Superior temporal gyrus (tissue), 1 donor: ENCODE data around the gene UBE2D4.
"Not testable (repeated sequence)": the region's sequence is repeated elsewhere in the genome, so short reads cannot be mapped to it uniquely, and the experiment has no call there.

ENCODE experiments used
- DNase-seq: peaks from one replicate; pipeline ENCODE4 v3.0.0-alpha.2; 2016; ENCODE audit errors: extremely low spot score

Gene UBE2D4

GRCh38 chr7:43925984-43926797 is at the start of gene UBE2D4:
UBE2D4 (plus strand) TSS chr7:43926436; CDS start chr7:43926533, 97 bp downstream.
- peak; percentile 83 for DNase-seq

DNA sequence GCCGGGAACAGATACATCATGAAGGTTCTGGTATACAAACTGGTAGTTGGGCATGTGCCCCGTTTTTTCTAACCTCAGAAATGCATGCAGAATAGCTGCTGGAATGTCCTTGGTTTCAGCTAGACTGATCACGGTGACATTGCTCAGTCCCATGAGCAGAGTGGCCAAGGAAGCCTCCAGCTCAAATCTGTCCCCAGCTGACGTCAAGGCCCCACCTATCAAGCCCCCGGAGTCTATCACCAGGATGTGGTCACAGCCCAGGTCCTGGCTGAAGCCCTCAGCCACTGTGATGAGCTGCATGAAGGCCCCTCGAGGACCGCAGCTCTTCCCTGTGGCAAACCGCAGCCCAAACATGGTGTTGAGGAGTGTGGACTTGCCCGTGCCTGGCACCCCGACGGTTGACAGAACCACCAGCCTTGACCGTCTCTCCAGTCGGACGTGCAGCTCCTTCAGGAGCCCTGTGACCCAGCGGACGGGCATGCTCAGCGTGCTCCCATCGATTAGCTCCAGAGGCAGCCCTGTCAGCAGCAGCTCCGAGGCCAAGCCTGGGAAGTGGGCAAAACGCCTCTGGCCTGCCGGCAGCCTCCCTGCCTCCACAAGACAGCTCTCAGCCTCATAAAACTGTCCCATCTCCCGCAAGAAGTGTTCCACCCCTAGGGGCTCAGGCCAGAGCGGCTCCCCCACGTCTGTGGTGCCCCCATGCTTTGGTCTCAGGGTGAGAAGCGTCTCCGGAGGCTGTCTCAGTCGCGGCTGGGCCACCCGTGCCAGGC is 49.1 kb upstream of the UBE2D4 start:
- DNase-seq, result no peak

- DNase-seq, result no peak
These were observed 48.0 kb upstream of the UBE2D4 start for GRCh38 chr7:43877968-43878864.

- no peak for DNase-seq
These were observed 47.4 kb upstream of the UBE2D4 start for GRCh38 chr7:43878867-43879266.

- DNase-seq, result no peak
These were observed 46.8 kb upstream of the UBE2D4 start for GRCh38 chr7:43879477-43879876.

DNA sequence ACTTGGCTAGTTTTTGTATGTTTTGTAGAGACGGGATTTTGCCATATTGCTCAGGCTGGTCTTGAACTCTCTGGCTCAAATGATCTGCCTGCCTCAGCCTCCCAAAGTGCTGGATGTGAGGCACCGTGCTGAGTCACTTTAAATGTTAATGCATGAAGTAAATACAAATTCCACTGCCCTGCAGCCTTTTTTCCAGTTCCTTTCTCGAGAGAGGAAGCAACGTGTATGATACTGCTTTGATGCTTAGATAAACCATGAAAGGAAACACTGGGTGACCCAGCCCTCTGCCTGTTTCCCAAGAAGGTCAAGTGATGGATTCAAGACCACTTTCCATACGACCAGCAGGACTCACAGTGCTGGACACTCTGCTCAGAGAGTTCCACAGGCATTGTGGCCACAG is 45.6 kb upstream of the UBE2D4 start:
- no peak for DNase-seq

DNA sequence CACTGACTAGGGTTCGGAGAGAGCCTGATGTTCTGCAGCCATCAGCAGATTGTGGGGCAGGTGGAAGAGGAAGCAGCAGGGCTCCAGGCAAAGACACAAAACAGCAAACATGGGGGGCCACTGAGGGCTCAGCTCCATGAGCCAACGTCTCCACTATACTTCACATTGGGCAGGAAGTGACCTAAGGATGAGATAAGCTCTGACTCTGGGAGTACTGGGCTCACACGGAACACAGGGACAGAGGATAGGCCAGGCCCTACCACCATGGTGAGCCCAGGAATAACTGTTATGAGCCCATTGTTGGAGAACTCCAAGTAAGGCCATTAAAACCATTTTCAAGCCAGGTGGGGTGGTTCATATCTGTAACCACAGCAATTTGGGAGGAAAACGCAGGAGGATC is 42.0 kb upstream of the UBE2D4 start:
- DNase-seq, result no peak

DNA sequence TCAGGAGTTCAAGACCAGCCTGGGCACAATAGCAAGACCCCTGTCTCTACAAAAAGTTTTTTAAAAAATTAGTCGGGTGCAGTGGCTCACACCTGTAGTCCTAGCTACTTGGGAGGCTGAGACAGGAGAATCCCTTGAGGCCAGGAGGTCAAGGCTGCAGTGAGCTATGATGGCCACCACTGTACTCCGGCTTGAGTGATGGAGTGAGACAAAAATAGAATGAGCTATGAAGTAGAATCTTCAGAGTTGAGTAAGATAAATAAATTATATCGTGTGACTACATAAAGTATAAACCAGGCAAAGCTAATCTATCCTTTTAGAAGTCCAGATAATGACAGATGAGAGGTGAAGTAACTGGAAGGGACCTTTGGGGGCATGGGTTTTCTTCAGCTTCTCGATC is 41.6 kb upstream of the UBE2D4 start:
- no peak for DNase-seq

DNA sequence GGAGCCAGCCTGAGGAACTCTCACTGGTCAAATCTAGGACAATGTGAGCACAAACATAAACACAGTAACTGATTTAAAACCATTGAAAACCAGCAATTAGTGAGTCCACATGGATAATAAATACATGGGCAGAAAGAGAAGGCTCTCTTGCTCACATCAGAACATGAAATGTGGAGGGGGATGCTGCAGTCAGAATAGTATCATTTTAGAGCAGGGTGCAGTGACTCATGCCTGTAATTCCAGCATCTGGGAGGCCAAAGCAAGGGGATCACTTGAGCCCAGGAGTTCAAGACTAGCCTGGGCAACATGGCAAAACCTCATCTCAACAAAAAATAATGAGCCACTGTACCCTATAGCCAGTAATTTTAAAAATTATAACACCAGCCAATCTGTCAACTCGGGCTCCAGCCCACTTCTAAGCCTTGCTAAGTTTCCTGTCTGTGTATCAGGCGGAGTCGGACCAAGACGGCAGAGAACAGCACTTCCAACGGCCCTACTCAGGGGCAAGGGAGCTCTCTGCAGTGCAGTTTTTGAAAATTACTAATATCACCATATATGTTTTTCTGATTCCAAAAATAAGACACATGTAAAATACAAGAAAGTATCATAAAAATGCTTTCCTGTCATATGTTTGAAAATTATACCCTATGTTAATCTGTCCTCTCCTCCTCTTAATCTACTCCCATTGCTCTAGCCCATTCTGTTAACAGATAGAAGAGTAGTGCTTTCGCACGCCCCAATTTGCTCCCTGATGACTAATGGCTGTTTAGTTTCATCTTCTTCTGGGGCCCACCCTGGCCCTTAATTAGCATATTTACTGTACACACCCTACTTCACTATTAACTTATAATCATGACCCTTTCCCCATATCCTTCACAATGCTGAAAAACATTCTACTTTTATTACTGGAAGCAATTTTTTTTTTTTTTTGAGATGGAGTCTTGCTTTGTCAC is 37.0 kb upstream of the UBE2D4 start:
- DNase-seq, result no peak

DNA sequence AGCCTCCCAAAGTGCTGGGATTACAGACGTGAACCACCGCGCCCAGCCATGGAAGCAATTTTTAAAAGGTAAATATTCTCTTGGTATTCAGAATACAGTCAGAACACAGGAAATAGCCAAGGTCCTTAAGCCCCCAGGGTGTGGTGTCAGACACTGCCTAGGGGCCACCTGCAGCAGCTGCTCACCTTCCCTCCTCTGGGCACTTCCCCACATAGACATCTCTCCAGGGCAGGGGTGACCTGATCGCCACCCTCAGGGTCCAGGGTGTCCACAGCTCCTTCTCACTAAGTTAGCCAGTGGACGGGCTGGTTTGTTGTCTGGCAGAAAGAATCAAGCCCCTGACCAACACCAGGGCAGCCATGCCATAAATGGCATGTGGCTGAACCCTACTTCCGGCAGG is 35.8 kb upstream of the UBE2D4 start:
- DNase-seq, result no peak

- no peak for DNase-seq
These were observed 34.9 kb upstream of the UBE2D4 start for GRCh38 chr7:43891069-43891955.

DNA sequence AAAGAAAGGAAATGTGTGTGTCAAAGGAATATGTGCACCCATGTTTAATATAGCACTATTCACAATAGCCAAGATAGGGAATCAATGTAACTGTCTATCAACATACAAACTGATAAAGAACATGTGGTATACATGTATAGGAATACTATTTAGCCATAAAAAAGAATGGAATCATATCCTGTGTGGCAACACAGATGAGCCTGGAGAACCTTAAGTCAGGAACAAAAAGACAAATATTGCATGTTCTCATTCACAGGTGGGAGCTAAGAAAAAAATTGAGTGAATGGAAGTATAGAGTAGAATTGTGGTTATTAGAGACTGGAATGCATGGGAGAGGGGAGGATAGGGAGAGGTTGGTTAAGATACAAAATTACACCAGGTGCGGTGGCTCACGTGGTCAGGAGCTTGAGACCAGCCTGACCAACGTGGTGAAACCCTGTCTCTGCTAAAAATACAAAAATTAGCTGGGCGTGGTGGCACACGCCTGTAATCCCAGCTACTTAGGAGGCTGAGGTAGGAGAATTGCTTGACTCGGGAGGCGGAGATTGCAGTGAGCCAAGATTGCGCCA is 30.3 kb upstream of the UBE2D4 start:
- DNase-seq, result no peak

GRCh38 chr7:43898571-43898970 is 27.7 kb upstream of the UBE2D4 start:
- DNase-seq, result not testable (repeated sequence)

DNA sequence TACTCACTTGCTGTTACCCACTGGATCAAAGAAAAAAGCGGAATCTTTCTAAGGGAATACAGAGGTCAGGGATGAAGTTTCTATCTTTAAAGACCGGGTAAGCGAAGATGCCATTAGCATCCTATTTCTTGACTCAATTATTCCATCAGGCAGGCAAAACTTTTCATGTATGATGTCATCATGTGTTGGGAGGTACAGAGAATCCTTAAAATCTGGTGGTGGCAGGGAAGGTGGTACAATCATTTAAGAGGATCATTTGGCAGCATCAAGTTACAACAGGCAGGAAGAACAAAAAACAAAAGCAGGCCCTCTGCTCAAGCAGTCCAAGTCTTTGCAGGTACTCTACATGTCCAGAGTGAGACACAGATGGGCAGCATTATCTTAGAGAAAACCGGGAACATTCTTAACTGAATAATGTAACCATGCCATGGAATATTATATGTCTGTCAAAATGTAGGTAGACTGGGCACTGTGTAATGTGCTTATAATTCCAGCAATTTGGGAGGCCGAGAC is 23.6 kb upstream of the UBE2D4 start:
- no peak for DNase-seq

DNA sequence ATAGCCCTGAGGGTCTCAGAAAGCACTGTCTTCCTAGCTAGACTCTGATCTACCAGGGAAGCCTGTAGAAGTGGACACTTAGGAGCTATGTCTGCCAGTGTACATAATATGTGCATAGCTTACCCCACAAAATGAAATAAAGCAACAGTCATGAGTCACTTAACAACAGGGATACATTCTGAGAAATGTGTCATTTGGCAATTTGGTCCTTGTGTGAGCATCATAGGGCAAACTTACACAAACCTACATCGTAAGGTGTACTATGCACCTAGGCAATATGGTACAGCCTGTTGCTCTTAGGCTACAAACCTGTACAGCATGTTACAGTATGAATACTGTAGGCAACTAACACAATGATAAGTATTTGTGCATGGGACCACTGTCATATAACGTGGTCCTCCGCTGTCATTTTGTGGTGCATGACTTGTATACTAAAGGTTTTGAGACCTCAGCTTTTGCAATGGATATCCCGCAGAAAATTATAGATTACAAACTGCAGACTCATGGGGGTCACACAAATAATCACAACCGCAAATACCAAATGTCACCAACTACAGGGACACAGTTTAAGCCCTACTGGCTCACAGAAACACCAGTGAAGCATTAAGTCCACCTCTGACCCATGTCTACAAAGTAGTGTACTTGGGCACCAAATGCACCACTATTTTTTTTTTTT is 21.6 kb upstream of the UBE2D4 start:
- no peak for DNase-seq

GRCh38 chr7:43905209-43905946 is 20.9 kb upstream of the UBE2D4 start:
- DNase-seq, result no peak

DNA sequence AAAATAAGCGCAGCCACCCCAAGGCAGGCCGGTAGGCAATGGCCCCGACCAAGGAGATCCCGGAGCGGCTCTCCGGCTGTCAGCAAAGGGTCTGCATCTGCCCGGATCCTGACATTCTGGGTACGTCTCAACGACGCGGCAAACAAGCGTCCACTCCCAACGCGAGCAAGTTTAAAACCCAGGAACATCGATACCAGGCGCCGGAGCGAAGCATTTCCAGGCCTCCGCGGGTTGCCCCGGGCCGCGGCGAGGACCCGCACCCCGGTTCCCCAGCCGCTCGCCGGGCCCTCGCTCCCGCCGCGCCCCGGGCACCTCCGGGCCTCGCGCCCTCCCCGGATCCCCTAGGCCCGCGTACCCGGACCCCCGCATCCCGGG is 20.3 kb upstream of the UBE2D4 start:
- peak; percentile 46 for DNase-seq
